Hepatocyte (in vitro differentiated cells): ENCODE data around the gene DHX8. TPM values are rescaled to one million over a fixed set of nuclear protein-coding genes. Genes with fewer than 3 reads are reported as not detected.

Experiments
- DNase-seq: peaks from one replicate; pipeline ENCODE4 v3.0.0-alpha.2; 2016; ENCODE audit warnings: low spot score
- H2AFZ ChIP-seq: fragments of 200-600 bp; sonication (generic); 2 replicates; pipeline ENCODE4 v1.6.0; 2016; ENCODE audit warnings: antibody characterized with exemption, mild to moderate bottlenecking
- H3K27ac ChIP-seq: fragments of 200-600 bp; sonication (generic); 2 replicates; pipeline ENCODE4 v1.5.1; 2016; ENCODE audit warnings: mild to moderate bottlenecking
- H3K27me3 ChIP-seq: fragments of 200-600 bp; sonication (generic); 2 replicates; pipeline ENCODE4 v1.6.1; 2016
- H3K36me3 ChIP-seq: fragments of 200-600 bp; sonication (generic); replicated peaks from 2 replicates; pipeline ENCODE4 v1.5.1; 2016; ENCODE audit warnings: low read depth; ENCODE audit not compliant: insufficient read depth
- H3K4me1 ChIP-seq: fragments of 200-600 bp; sonication (generic); 2 replicates; pipeline ENCODE4 v1.5.1; 2016; ENCODE audit warnings: mild to moderate bottlenecking, moderate library complexity; ENCODE audit not compliant: insufficient read depth
- H3K4me2 ChIP-seq: fragments of 200-600 bp; sonication (generic); 2 replicates; pipeline ENCODE4 v1.6.0; 2016
- H3K4me3 ChIP-seq: fragments of 200-600 bp; sonication (generic); 2 replicates; pipeline ENCODE4 v1.5.1; 2016; ENCODE audit warnings: mild to moderate bottlenecking
- H3K79me2 ChIP-seq: fragments of 200-600 bp; sonication (generic); 2 replicates; pipeline ENCODE4 v1.6.0; 2017; ENCODE audit warnings: mild to moderate bottlenecking
- H3K9me2 ChIP-seq: fragments of 200-600 bp; sonication (generic); replicated peaks from 2 replicates; pipeline ENCODE4 v1.6.0; 2017; ENCODE audit warnings: mild to moderate bottlenecking; ENCODE audit not compliant: insufficient read depth
- H3K9me3 ChIP-seq: fragments of 200-600 bp; sonication (generic); 2 replicates; pipeline ENCODE4 v1.5.1; 2016; ENCODE audit warnings: low read depth, mild to moderate bottlenecking
- H4K20me1 ChIP-seq: fragments of 200-600 bp; sonication (generic); 2 replicates; pipeline ENCODE4 v1.6.0; 2016; ENCODE audit warnings: mild to moderate bottlenecking; ENCODE audit not compliant: insufficient read depth, poor library complexity, severe bottlenecking
- EZH2 ChIP-seq: fragments of 200-600 bp; sonication (generic); IDR thresholded peaks from 2 replicates; pipeline ENCODE4 v1.6.1; 2016; ENCODE audit warnings: antibody characterized with exemption, mild to moderate bottlenecking, borderline replicate concordance
- EZH2phosphoT487 ChIP-seq: fragments of 200-600 bp; sonication (generic); IDR thresholded peaks from one replicate; pipeline ENCODE4 v1.6.1; 2018; ENCODE audit warnings: antibody characterized with exemption, mild to moderate bottlenecking, low read depth, moderate library complexity; ENCODE audit not compliant: unreplicated experiment, severe bottlenecking
- WGBS: methylation state at CpG from one replicate; pipeline ENCODE4 v1.1.6; 2016; ENCODE audit warnings: low lambda C conversion rate; ENCODE audit errors: missing lambda C conversion rate; 5-methylcytosine and 5-hydroxymethylcytosine counted together
- polyA plus RNA-seq: library from polyadenylated mRNA; unstranded; fragments of >200 nt; fragmentation: Nextera tagmentation; extraction: Ambion mirVana; gene quantifications from 2 replicates; pipeline ENCODE4 v1.2.1, GENCODE V29; 2016
- total RNA-seq: library from RNA; depleted of rRNA; stranded (reverse); fragments of >200 nt; gene quantifications from 2 replicates; pipeline ENCODE4 v1.2.3, GENCODE V29; 2014
- TF ChIP-seq, protein P1 (sequence below): fragments of 200-600 bp; sonication (generic); IDR thresholded peaks from 2 replicates; pipeline ENCODE4 v1.5.1; 2016; ENCODE audit warnings: antibody characterized with exemption, mild to moderate bottlenecking; ENCODE audit not compliant: poor library complexity

DHX8 gene
- total and polyA plus RNA-seq, 2 experiments from 2014 or later, result 26.6 to 35.0 TPM

DNA sequence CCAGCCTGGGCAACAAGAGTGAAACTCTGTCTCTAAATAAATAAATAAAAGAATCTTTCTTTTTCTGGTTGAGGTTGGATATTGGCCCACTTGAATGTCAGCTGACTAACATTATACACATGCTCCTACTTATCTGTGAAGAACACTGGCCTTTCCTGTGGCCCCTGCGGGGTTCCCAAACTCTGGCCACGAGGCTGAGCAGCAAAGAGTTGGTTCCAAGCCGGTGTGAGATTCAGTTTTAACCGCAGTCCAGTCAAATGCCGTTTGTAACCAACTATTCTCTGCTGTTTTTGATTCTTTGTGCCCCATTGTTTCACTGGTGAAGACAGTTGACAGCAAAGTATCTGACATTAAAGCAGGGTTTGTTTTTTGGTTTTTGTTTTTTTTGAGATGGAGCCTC lies 51.1 kb downstream of the DHX8 start:
- H2AFZ ChIP-seq, result no peak overlapping the region
- H3K9me2 ChIP-seq, result no peaks in the 10 kb centered on the region
- no peaks in the 10 kb centered on the region for H3K79me2 ChIP-seq
- no peak overlapping the region for H3K4me3 ChIP-seq
- WGBS, result 96% methylated on average over 5 of the region's 5 CpGs
- H3K36me3 ChIP-seq, result no peaks in the 10 kb centered on the region
- H3K4me2 ChIP-seq, result no peak overlapping the region
- H4K20me1 ChIP-seq, result no peaks in the 10 kb centered on the region
- TF ChIP-seq, protein P1, sequence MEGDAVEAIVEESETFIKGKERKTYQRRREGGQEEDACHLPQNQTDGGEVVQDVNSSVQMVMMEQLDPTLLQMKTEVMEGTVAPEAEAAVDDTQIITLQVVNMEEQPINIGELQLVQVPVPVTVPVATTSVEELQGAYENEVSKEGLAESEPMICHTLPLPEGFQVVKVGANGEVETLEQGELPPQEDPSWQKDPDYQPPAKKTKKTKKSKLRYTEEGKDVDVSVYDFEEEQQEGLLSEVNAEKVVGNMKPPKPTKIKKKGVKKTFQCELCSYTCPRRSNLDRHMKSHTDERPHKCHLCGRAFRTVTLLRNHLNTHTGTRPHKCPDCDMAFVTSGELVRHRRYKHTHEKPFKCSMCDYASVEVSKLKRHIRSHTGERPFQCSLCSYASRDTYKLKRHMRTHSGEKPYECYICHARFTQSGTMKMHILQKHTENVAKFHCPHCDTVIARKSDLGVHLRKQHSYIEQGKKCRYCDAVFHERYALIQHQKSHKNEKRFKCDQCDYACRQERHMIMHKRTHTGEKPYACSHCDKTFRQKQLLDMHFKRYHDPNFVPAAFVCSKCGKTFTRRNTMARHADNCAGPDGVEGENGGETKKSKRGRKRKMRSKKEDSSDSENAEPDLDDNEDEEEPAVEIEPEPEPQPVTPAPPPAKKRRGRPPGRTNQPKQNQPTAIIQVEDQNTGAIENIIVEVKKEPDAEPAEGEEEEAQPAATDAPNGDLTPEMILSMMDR, result no peak
- TF ChIP-seq EZH2 (no peak), EZH2phosphoT487 (no peak)
- H3K27ac ChIP-seq, result no peak overlapping the region
- peaks cover 16% of the 10 kb centered on the region for H3K4me1 ChIP-seq
- H3K27me3 ChIP-seq, result no peaks in the 10 kb centered on the region
- no peaks in the 10 kb centered on the region for H3K9me3 ChIP-seq
- no peak for DNase-seq

DNA sequence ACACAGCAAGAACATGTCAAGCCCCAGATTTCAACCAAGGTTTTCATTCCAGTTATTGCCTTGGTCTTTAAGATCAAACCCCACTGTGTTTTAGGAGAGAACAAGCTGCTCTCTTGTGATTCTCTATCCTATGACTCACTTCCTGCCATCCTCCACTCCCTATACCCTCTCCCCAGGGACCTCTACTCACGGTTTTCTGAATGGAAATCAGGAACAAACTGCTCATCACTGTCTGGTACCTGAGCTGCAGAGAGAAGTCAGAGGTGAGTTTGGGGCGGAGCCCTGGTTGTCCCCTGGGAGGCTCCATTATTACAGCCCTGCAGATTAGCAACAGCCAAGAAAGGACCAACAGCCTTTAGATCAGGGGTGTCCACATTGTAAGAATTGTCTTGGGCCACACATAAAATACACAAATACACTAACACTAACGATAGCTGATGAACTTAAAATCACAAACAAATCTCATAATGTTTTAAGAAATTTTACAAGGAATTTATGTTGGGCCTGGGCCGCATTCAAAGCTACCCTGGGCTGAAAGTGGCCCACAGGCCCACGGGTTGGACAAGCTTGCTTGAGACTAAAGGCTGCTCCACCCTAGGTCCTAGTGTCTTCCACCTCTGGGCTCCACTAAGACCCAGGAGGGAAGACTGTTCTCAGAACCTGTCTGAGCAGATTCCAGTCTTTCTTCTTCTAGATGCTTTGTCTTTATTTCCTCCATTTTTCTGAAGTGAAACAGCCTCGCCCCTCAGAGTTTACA lies 52.6 kb downstream of the DHX8 start:
- no peak overlapping the region for H3K4me2 ChIP-seq
- DNase-seq, result no peak
- 77% methylated on average over 6 of the region's 6 CpGs for WGBS

DNA sequence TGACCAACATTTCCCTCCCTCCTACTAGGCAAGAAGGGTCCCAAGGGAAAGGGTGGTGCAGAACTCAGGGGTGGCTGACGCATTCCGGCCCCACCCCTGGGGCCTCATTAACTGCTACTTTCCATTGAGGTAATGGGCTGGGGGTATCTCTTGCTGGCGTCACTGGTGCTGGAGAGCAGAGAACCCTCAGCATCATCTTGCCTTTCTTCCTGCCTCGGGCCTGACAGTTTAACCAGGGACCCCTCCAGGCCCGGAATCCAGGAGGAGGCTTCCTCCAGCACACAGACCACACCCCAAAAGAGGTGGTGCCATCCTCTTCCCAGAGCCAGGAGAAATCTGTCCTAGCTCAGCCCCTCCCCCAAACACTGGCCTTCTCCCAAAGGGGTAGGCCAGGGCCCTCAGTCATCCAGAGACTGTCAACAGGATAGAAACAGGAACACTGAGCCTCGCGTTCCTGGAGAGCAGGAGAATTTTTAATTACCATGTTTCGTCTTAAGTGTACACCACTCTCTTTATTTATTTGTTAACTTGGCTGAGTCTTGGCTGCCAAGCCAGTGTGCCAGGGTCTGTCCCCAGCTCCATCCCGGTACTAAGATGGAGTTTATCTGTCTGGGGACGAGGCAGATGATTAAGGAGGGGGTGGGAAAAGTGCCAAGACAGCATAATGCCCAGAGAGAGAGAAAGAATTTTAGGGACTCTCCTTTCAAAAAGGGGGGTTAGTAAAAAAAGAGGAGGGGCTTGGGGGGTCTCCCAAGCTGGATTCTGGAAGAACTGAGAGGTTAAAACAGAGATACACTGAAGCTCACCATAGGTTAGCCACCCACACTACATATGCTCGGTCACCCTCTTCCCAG lies 57.3 kb downstream of the DHX8 start:
- Histone ChIP-seq H3K9me2 (no peaks in the 10 kb centered on the region), H3K4me2 (no peak overlapping the region), H3K4me1 (peaks cover 15% of the 10 kb centered on the region), H4K20me1 (no peaks in the 10 kb centered on the region), H3K27me3 (peaks cover 11% of the 10 kb centered on the region), H2AFZ (no peak overlapping the region), H3K36me3 (no peaks in the 10 kb centered on the region), H3K4me3 (no peak overlapping the region), H3K79me2 (no peaks in the 10 kb centered on the region), H3K27ac (no peak overlapping the region), H3K9me3 (no peaks in the 10 kb centered on the region)
- TF ChIP-seq EZH2phosphoT487 (no peak), EZH2 (no peak)
- TF ChIP-seq, protein P1, result no peak
- WGBS, result 64% methylated on average over 11 of the region's 11 CpGs
- no peak for DNase-seq

More for the DNA sequence above, 52.6 kb downstream of the DHX8 start:
- Histone ChIP-seq H4K20me1 (no peaks in the 10 kb centered on the region), H3K4me1 (peaks cover under 1% of the 10 kb centered on the region), H3K36me3 (no peaks in the 10 kb centered on the region), H2AFZ (no peak overlapping the region), H3K4me3 (no peak overlapping the region), H3K9me3 (no peaks in the 10 kb centered on the region), H3K27ac (no peak overlapping the region), H3K27me3 (no peaks in the 10 kb centered on the region), H3K79me2 (no peaks in the 10 kb centered on the region), H3K9me2 (no peaks in the 10 kb centered on the region)
- no peak for TF ChIP-seq EZH2
- no peak for TF ChIP-seq EZH2phosphoT487
- TF ChIP-seq, protein P1, result no peak
